ENCODE results near the gene KRT8. TPM values are rescaled to one million over a fixed set of nuclear protein-coding genes. Genes with fewer than 3 reads are reported as not detected.
A peak's percentile ranks its signal among the peaks of the same experiment; 100 is the strongest.

The KRT8 gene
- total RNA-seq, 1 experiment from 2014 or later, result 3,725 TPM

DNA sequence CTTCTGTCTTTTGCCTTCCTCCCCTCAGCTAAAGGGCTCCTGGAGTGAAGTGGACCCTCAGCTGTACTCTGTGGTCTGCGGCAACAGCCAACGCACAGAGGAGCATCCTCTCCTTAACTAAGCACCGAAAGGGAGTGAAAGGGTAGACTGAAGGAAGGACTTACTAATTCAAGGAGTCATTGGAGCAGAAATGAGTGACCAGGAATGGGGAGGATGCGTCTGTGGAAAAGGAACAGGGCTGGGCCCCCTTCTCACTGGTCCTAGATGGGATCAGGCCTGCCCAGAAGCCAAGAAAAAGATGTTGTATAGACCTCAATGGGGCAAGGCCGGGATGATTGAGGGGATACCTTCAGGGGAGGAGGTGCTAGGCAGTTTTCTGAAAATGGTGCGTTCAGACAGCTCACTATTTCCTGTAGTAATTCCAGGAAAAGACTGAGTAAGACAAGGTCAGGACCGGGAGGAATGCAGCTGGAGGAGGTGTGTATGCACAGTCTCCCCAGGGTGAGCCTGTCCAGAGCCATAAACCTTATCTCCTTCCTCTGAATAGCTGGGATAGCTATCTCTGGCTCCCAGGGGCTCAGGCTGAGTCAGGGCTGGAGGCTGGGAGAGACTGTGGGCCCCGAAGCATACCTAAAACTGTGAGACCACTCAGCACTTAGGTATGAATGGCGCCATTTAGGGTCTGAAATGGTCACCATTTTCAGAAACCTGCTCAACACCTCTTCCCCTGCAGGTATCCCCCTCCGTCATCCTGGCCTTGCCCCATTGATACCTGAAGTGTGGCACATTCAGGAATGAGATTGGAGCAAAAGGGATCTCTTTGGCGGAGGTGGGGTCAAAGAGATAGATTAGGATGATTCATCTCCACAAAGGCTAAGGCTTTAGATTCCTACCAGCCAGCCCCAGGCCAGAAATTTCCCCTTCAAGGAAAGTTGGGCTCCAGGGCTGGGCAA lies 20.2 kb upstream of the KRT8 start:
- POLR2A ChIA-PET, result interaction anchor here (0.6 to 7.4 kb wide), 16 partner anchors 9 to 89 kb away, joined by 3 to 457 read pairs (median 6); partner anchors contain the start of genes EIF4B, KRT18 and KRT8
- TF ChIP-seq, protein P1, sequence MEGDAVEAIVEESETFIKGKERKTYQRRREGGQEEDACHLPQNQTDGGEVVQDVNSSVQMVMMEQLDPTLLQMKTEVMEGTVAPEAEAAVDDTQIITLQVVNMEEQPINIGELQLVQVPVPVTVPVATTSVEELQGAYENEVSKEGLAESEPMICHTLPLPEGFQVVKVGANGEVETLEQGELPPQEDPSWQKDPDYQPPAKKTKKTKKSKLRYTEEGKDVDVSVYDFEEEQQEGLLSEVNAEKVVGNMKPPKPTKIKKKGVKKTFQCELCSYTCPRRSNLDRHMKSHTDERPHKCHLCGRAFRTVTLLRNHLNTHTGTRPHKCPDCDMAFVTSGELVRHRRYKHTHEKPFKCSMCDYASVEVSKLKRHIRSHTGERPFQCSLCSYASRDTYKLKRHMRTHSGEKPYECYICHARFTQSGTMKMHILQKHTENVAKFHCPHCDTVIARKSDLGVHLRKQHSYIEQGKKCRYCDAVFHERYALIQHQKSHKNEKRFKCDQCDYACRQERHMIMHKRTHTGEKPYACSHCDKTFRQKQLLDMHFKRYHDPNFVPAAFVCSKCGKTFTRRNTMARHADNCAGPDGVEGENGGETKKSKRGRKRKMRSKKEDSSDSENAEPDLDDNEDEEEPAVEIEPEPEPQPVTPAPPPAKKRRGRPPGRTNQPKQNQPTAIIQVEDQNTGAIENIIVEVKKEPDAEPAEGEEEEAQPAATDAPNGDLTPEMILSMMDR (IDR thresholded peaks at IDR 0.05; ENCODE audit: insufficient read depth in 1 of 2, low read depth in 1 of 2, low read length in 1 of 2, severe bottlenecking in 1 of 2, unreplicated experiment in 1 of 2), result no peak
- H3K27me3 Mint-ChIP-seq (ENCODE audit: insufficient read depth, unreplicated experiment), result no peaks in the 10 kb centered on the region
- Histone ChIP-seq H3K36me3 (ENCODE audit: control insufficient read depth, insufficient read depth, low read length) (no peaks in the 10 kb centered on the region), H3K4me1 (peaks cover 80% of the 10 kb centered on the region), H3K27me3 (replicated peaks; ENCODE audit: control insufficient read depth, insufficient read depth, low read length) (no peaks in the 10 kb centered on the region), H3K4me3 (ENCODE audit: low read depth, low read length) (peak overlapping the region; percentile 13), H3K9me3 (no peaks in the 10 kb centered on the region)
- peak overlapping the region; percentile 64 for H3K4me3 Mint-ChIP-seq (ENCODE audit: unreplicated experiment)
- DNase-seq, result peak; percentile 92 to 96
- intact Hi-C loops (cut with micrococcal nuclease; ENCODE audit: unreplicated experiment), result loop anchor here (1.0 to 5.0 kb wide), 2 partner anchors 12 to 873 kb away; partner anchors contain the start of gene NR4A1
- BruUV-seq (replicated peaks), result TSS peak; percentile 78
- CTCF ChIA-PET, result interaction anchor here (0.7 to 4.0 kb wide), 14 partner anchors 9 to 67 kb away, joined by 3 to 71 read pairs (median 7); partner anchors contain the start of gene KRT8
- peaks cover 56% of the 10 kb centered on the region for H3K4me1 Mint-ChIP-seq (ENCODE audit: low read depth, unreplicated experiment)
- H3K9me3 Mint-ChIP-seq (ENCODE audit: unreplicated experiment), result peaks cover 10% of the 10 kb centered on the region
- H3K27ac Mint-ChIP-seq (ENCODE audit: unreplicated experiment), result peak overlapping the region; percentile 98
- peaks cover 38% of the 10 kb centered on the region for H3K36me3 Mint-ChIP-seq (ENCODE audit: insufficient read depth, unreplicated experiment)

DNA sequence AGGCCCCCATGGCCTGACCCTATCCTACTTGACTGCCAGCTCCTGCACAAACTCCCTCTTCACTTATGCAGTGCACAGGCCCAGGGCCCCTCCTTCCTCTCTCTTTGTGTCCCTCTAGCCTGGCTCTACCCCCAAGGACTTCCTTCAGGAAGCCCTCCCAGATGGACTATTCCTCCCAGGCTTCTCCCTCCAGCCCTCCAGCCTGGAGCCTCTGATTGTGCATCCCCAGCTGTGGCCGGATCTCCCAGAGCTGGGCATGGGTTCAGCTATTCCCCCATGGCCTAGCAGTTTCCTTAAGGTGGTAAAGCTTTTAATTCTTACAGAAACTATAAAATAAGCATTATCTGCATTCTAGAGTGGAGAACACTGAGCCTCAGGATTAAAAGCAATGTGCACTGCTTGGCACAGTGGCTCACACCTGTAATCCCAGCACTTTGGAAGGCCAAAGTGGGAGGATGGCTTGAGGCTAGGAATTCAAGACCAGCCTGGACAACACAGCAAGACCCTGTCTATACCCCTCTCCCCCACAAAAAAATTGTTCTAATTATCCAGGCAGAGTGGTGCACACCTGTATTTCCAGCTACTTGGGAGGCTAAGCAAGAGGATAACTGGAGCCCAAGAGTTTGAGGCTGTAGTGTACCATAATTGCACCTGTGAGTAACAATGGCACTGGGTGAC lies 16.8 kb upstream of the KRT8 start:
- intact Hi-C loops (cut with micrococcal nuclease; ENCODE audit: unreplicated experiment), result no loop called here
- Mint-ChIP-seq H3K27ac (ENCODE audit: unreplicated experiment) (peak overlapping the region; percentile 98), H3K36me3 (ENCODE audit: insufficient read depth, unreplicated experiment) (peaks cover 14% of the 10 kb centered on the region), H3K9me3 (ENCODE audit: unreplicated experiment) (peaks cover 10% of the 10 kb centered on the region), H3K4me3 (ENCODE audit: unreplicated experiment) (no peak overlapping the region), H3K4me1 (ENCODE audit: low read depth, unreplicated experiment) (peaks cover 47% of the 10 kb centered on the region), H3K27me3 (ENCODE audit: insufficient read depth, unreplicated experiment) (no peaks in the 10 kb centered on the region)
- Histone ChIP-seq H3K36me3 (ENCODE audit: control insufficient read depth, insufficient read depth, low read length) (no peaks in the 10 kb centered on the region), H3K4me1 (peaks cover 50% of the 10 kb centered on the region), H3K9me3 (no peaks in the 10 kb centered on the region), H3K4me3 (ENCODE audit: low read depth, low read length) (no peak overlapping the region), H3K27me3 (replicated peaks; ENCODE audit: control insufficient read depth, insufficient read depth, low read length) (no peaks in the 10 kb centered on the region)
- no TSS peak for BruUV-seq (replicated peaks)
- no peak for DNase-seq
- ChIA-PET CTCF (interaction anchor here (0.5 to 2.2 kb wide), 2 partner anchors 11 to 17 kb away, joined by 3 to 7 read pairs; partner anchors contain the start of gene KRT8), POLR2A (interaction anchor here (1.2 to 7.4 kb wide), 3 partner anchors 17 to 25 kb away, joined by 4 to 457 read pairs (median 231); partner anchors contain the start of genes KRT18 and KRT8)
- TF ChIP-seq, protein P1 (IDR thresholded peaks at IDR 0.05; ENCODE audit: insufficient read depth in 1 of 2, low read depth in 1 of 2, low read length in 1 of 2, severe bottlenecking in 1 of 2, unreplicated experiment in 1 of 2), result no peak

DNA sequence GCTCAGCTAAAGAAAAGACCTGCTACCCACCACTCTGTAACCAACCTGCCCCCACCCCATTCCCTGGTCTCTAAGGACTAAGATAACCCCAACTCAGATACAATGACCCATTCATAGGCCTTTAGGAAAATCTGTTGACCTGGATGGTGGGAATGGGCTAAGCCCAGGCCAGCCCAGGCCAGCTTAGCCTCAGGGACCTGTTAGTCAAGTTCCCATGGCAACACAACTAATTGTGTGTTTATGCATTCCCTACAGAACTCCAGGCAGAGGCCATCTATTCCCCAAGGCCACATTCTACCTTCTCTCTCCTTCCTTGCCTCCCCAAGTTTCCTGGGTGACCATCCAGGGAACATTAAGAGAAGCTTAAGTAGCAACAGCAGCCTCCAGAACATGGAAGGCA lies 16.1 kb upstream of the KRT8 start:
- Mint-ChIP-seq H3K27me3 (ENCODE audit: insufficient read depth, unreplicated experiment) (no peaks in the 10 kb centered on the region), H3K4me1 (ENCODE audit: low read depth, unreplicated experiment) (peaks cover 50% of the 10 kb centered on the region), H3K27ac (ENCODE audit: unreplicated experiment) (peak overlapping the region; percentile 98), H3K4me3 (ENCODE audit: unreplicated experiment) (no peak overlapping the region), H3K9me3 (ENCODE audit: unreplicated experiment) (peaks cover 10% of the 10 kb centered on the region), H3K36me3 (ENCODE audit: insufficient read depth, unreplicated experiment) (peaks cover 13% of the 10 kb centered on the region)
- Histone ChIP-seq H3K27me3 (replicated peaks; ENCODE audit: control insufficient read depth, insufficient read depth, low read length) (no peaks in the 10 kb centered on the region), H3K4me1 (peaks cover 53% of the 10 kb centered on the region), H3K4me3 (ENCODE audit: low read depth, low read length) (no peak overlapping the region), H3K9me3 (no peaks in the 10 kb centered on the region), H3K36me3 (ENCODE audit: control insufficient read depth, insufficient read depth, low read length) (no peaks in the 10 kb centered on the region)
- BruUV-seq (replicated peaks), result no TSS peak
- CTCF ChIA-PET, result interaction anchor here (0.5 to 2.2 kb wide), 3 partner anchors 10 to 17 kb away, joined by 3 to 7 read pairs (median 4); partner anchors contain the start of gene KRT8
- TF ChIP-seq, protein P1 (IDR thresholded peaks at IDR 0.05; ENCODE audit: insufficient read depth in 1 of 2, low read depth in 1 of 2, low read length in 1 of 2, severe bottlenecking in 1 of 2, unreplicated experiment in 1 of 2), result no peak
- DNase-seq, result peak; percentile 69 to 74
- POLR2A ChIA-PET, result interaction anchor here (1.2 to 7.4 kb wide), 2 partner anchors 16 to 26 kb away, joined by 4 to 457 read pairs; partner anchors contain the start of genes KRT18 and KRT8
- intact Hi-C loops (cut with micrococcal nuclease; ENCODE audit: unreplicated experiment), result no loop called here
